Measurements from ENCODE around the gene HOXC10.

- TF ChIP-seq CTCF (IDR thresholded peaks at IDR 0.05) (no peak), POLR2A (IDR thresholded peaks at IDR 0.05) (no peak)
Observed at GRCh38 chr12:54025499-54026405, 40.8 kb downstream of the HOXC10 start.
